Measurements from ENCODE around the gene SEC14L2.

The SEC14L2 gene

DNA sequence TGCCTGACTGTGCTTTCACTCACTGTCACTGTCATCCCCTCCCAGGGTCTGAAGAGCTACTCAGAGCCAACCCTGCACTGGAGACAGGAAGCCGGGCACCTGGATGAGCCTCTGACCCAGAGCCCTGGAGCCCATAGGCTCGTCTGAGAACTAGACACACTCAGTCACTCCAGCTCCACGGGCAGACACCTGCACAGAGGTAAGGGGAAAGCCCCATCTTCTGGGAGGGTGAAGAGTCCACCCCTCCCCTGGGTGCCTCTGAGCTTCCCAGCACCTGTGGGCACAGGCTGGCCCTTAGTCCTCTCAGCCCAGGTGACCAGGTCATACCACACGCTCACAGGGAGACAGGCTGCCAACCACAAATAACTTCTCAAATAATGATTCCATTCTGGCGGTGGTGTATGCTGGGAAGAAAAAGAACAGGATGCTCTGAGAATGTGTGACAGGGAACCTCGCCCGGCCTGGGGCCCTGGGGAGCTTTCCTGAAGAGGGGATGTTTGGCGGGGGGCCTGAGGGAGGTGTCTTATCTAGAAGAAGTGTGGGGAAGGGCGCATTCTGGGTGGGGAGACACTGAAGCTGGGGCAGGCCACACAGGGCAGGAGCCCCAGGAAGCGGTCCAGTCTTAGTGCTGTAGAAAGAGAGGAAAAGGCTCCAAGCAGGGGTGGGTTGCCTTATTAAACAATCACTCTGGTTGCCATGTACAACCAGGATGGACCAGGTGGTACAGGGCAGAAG is 34.7 kb upstream of the SEC14L2 start:
- no peak for DNase-seq (ENCODE audit: low read depth)
- TF ChIP-seq MYC (IDR thresholded peaks at IDR 0.05; ENCODE audit: low read depth, low read length) (no peak), CTCF (IDR thresholded peaks at IDR 0.05; ENCODE audit: low read depth, low read length) (no peak), POLR2A (IDR thresholded peaks at IDR 0.05; ENCODE audit: extremely low read depth, insufficient read length) (no peak)
- TF ChIP-seq, protein P1, sequence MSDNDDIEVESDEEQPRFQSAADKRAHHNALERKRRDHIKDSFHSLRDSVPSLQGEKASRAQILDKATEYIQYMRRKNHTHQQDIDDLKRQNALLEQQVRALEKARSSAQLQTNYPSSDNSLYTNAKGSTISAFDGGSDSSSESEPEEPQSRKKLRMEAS (IDR thresholded peaks at IDR 0.05; ENCODE audit: low read depth, low read length) = no peak
- H3K4me3 ChIP-seq (ENCODE audit: low read depth, low read length) = no peak overlapping the region

DNA sequence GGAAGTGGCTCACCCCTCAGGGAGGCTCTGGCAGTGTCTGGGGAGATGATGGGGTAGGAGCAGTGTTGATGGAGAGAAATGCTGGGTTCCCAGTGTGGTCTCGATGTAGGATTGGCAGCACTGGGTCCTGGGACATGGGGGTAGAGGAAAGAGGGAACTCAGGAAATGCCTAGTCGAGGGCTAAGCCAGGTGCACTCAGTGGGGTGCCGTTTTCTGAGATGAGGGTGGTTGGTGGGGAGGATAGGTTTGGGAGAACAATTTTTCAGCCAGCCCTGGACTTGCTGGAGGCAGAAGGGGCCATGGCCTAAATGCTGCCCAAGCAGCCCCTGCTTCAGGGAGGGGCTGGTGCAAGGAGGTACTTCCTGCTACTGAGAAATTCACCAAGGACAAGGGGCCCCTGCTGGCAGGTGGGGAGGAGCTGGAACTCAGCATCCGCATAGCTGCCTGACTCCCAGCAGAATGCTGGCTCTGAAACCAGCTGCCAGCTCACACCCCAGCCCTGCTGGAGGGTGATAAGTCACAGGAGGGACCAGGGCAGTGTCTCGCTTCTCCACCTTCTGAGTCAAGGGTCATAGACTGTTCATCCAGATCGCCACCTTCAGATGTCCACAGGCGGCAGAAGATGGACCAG is 34.1 kb upstream of the SEC14L2 start:
- TF ChIP-seq POLR2A (IDR thresholded peaks at IDR 0.05; ENCODE audit: extremely low read depth, insufficient read length) = no peak
- no peak for TF ChIP-seq MYC (IDR thresholded peaks at IDR 0.05; ENCODE audit: low read depth, low read length)
- TF ChIP-seq CTCF (IDR thresholded peaks at IDR 0.05; ENCODE audit: low read depth, low read length) = no peak
- TF ChIP-seq, protein P1 (IDR thresholded peaks at IDR 0.05; ENCODE audit: low read depth, low read length) = no peak
- no peak for DNase-seq (ENCODE audit: low read depth)
- no peak overlapping the region for H3K4me3 ChIP-seq (ENCODE audit: low read depth, low read length)

- no peak for TF ChIP-seq POLR2A (IDR thresholded peaks at IDR 0.05; ENCODE audit: extremely low read depth, insufficient read length)
- TF ChIP-seq, protein P1 (IDR thresholded peaks at IDR 0.05; ENCODE audit: low read depth, low read length) = no peak
- no peak for TF ChIP-seq MYC (IDR thresholded peaks at IDR 0.05; ENCODE audit: low read depth, low read length)
- TF ChIP-seq CTCF (IDR thresholded peaks at IDR 0.05; ENCODE audit: low read depth, low read length) = no peak
- DNase-seq (ENCODE audit: low read depth) = no peak
- no peak overlapping the region for H3K4me3 ChIP-seq (ENCODE audit: low read depth, low read length)
These were observed 30.9 kb upstream of the SEC14L2 start for GRCh38 chr22:30365891-30366290.

DNA sequence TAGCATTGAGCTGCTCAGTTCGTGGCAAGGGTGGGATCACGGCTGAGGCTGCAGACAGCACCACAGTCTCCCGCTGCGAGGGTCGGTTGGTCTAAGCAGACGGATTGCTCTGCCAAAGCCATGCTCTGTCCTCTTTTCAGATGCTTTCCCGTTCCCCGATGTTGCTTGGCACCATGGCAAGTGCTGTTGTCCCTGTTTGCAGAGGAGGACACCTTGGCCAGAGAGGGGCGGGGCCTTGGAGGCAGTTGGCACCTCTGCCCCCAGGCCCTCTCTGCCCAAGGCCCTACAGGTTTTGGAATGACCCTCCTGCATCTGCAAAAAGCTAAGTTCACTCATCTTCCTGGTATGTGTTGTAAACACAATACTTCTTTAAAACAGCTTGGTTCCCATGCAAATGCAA is 28.4 kb upstream of the SEC14L2 start:
- no peak for DNase-seq (ENCODE audit: low read depth)
- no peak for TF ChIP-seq CTCF (IDR thresholded peaks at IDR 0.05; ENCODE audit: low read depth, low read length)
- TF ChIP-seq, protein P1 (IDR thresholded peaks at IDR 0.05; ENCODE audit: low read depth, low read length) = no peak
- no peak for TF ChIP-seq MYC (IDR thresholded peaks at IDR 0.05; ENCODE audit: low read depth, low read length)
- no peak for TF ChIP-seq POLR2A (IDR thresholded peaks at IDR 0.05; ENCODE audit: extremely low read depth, insufficient read length)
- H3K4me3 ChIP-seq (ENCODE audit: low read depth, low read length) = no peak overlapping the region

GRCh38 chr22:30370641-30371230 is 26.1 kb upstream of the SEC14L2 start:
- H3K4me3 ChIP-seq (ENCODE audit: low read depth, low read length) = no peak overlapping the region
- DNase-seq (ENCODE audit: low read depth) = no peak
- TF ChIP-seq POLR2A (IDR thresholded peaks at IDR 0.05; ENCODE audit: extremely low read depth, insufficient read length) = no peak
- TF ChIP-seq, protein P1 (IDR thresholded peaks at IDR 0.05; ENCODE audit: low read depth, low read length) = no peak

DNA sequence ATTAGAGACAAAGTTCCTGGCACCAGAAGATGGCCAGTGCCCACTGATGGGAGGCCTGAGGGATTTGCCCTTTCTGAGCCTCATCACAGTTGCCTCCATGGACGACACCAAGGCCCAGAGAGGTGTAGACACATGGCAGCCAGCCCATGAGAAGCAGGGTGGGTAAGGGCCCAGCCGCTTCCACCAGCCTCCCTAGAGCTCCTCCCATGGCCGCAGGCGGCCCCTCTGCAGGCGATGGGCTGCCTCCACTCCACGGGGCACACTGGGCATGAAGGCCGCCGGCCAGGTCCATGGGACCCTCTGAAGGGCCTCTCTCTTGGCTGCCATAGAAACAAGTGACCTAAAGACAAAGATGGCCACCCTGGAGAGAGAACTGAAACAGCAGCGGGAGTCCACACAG is 25.5 kb upstream of the SEC14L2 start:
- TF ChIP-seq MYC (IDR thresholded peaks at IDR 0.05; ENCODE audit: low read depth, low read length) = no peak
- TF ChIP-seq, protein P1 (IDR thresholded peaks at IDR 0.05; ENCODE audit: low read depth, low read length) = no peak
- TF ChIP-seq POLR2A (IDR thresholded peaks at IDR 0.05; ENCODE audit: extremely low read depth, insufficient read length) = no peak
- TF ChIP-seq CTCF (IDR thresholded peaks at IDR 0.05; ENCODE audit: low read depth, low read length) = no peak
- no peak overlapping the region for H3K4me3 ChIP-seq (ENCODE audit: low read depth, low read length)
- no peak for DNase-seq (ENCODE audit: low read depth)
